Measurements from ENCODE around the gene MTMR11. TPM values are rescaled to one million over a fixed set of nuclear protein-coding genes. Genes with fewer than 3 reads are reported as not detected.

Gene MTMR11
- total RNA-seq, 1 donor from 2014 or later, result 97.8 TPM

GRCh38 chr1:149934356-149934755 lies 2.3 kb downstream of the MTMR11 start:
- DNase-seq (ENCODE audit: low spot score), result no peak

- no peak for DNase-seq (ENCODE audit: low spot score)
Measured at GRCh38 chr1:149933208-149933607, 3.5 kb downstream of the MTMR11 start.

GRCh38 chr1:149932474-149932873 lies 4.2 kb downstream of the MTMR11 start:
- DNase-seq (ENCODE audit: low spot score), result no peak

GRCh38 chr1:149931212-149931790 lies 5.4 kb downstream of the MTMR11 start:
- no peak for DNase-seq (ENCODE audit: low spot score)

GRCh38 chr1:149929856-149930255 lies 6.8 kb downstream of the MTMR11 start:
- no peak for DNase-seq (ENCODE audit: low spot score)

GRCh38 chr1:149928401-149928724 lies 8.3 kb downstream of the MTMR11 start:
- DNase-seq (ENCODE audit: low spot score), result no peak

- DNase-seq (ENCODE audit: low spot score), result peak; percentile 96
Measured at GRCh38 chr1:149927563-149928400, 8.9 kb downstream of the MTMR11 start, which contains the start of gene SF3B4. Gene SF3B4 (minus strand): TSS chr1:149927803. CDS start chr1:149927759, 44 bp downstream.

GRCh38 chr1:149927056-149927562 lies 9.6 kb downstream of the MTMR11 start:
- no peak for DNase-seq (ENCODE audit: low spot score)

- no peak for DNase-seq (ENCODE audit: low spot score)
Measured at GRCh38 chr1:149926296-149926695, 10.4 kb downstream of the MTMR11 start.

- DNase-seq (ENCODE audit: low spot score), result no peak
Measured at GRCh38 chr1:149925751-149926150, 10.9 kb downstream of the MTMR11 start.

GRCh38 chr1:149925345-149925744 lies 11.3 kb downstream of the MTMR11 start:
- no peak for DNase-seq (ENCODE audit: low spot score)

GRCh38 chr1:149923626-149924025 lies 13.1 kb downstream of the MTMR11 start:
- DNase-seq (ENCODE audit: low spot score), result no peak

- DNase-seq (ENCODE audit: low spot score), result no peak
Measured at GRCh38 chr1:149917571-149918144, 19.0 kb downstream of the MTMR11 start, which contains the start of gene SV2A. Gene SV2A (minus strand): TSS chr1:149917844. CDS start chr1:149913840, 4,004 bp downstream.

- DNase-seq (ENCODE audit: low spot score), result no peak
Measured at GRCh38 chr1:149916898-149917252, 19.8 kb downstream of the MTMR11 start.

GRCh38 chr1:149916193-149916897 lies 20.3 kb downstream of the MTMR11 start:
- no peak for DNase-seq (ENCODE audit: low spot score)

GRCh38 chr1:149915429-149916192 lies 21.1 kb downstream of the MTMR11 start:
- no peak for DNase-seq (ENCODE audit: low spot score)

GRCh38 chr1:149914545-149914944 lies 22.1 kb downstream of the MTMR11 start:
- DNase-seq (ENCODE audit: low spot score), result no peak

GRCh38 chr1:149906570-149907075 lies 30.1 kb downstream of the MTMR11 start:
- no peak for DNase-seq (ENCODE audit: low spot score)

- no peak for DNase-seq (ENCODE audit: low spot score)
Measured at GRCh38 chr1:149903836-149904491, 32.7 kb downstream of the MTMR11 start.

GRCh38 chr1:149899460-149900284 lies 37.0 kb downstream of the MTMR11 start, which contains the start of gene BOLA1:
Gene BOLA1 (plus strand): TSS chr1:149899568. CDS start chr1:149900060, 492 bp downstream.
- DNase-seq (ENCODE audit: low spot score), result peak; percentile 93

All from mucosa of gallbladder (tissue), 1 donor.